ENCODE measurements around the gene CNTNAP5.

CNTNAP5 gene

GRCh38 chr2:124065636-124066035, 40.5 kb downstream of the CNTNAP5 start:
- DNase-seq = no peak

GRCh38 chr2:124066776-124067175, 41.7 kb downstream of the CNTNAP5 start:
- no peak for DNase-seq

GRCh38 chr2:124079045-124079444, 54.0 kb downstream of the CNTNAP5 start:
- no peak for DNase-seq

- no peak for DNase-seq
Observed at GRCh38 chr2:124080281-124081153, 55.4 kb downstream of the CNTNAP5 start.

- no peak for DNase-seq
Observed at GRCh38 chr2:124081154-124081716, 56.1 kb downstream of the CNTNAP5 start.

- DNase-seq = no peak
Observed at GRCh38 chr2:124088616-124089015, 63.5 kb downstream of the CNTNAP5 start.

- no peak for DNase-seq
Observed at GRCh38 chr2:124091721-124092120, 66.6 kb downstream of the CNTNAP5 start.

- no peak for DNase-seq
Observed at GRCh38 chr2:124092651-124093050, 67.6 kb downstream of the CNTNAP5 start.

GRCh38 chr2:124104914-124105313, 79.8 kb downstream of the CNTNAP5 start:
- no peak for DNase-seq

GRCh38 chr2:124112206-124112605, 87.1 kb downstream of the CNTNAP5 start:
- DNase-seq = no peak

GRCh38 chr2:124112966-124113365, 87.9 kb downstream of the CNTNAP5 start:
- DNase-seq = no peak

- DNase-seq = no peak
Observed at GRCh38 chr2:124120246-124120645, 95.2 kb downstream of the CNTNAP5 start.

- no peak for DNase-seq
Observed at GRCh38 chr2:124121106-124121505, 96.0 kb downstream of the CNTNAP5 start.

GRCh38 chr2:124121760-124122275, 96.7 kb downstream of the CNTNAP5 start:
- no peak for DNase-seq

- DNase-seq = no peak
Observed at GRCh38 chr2:124122340-124122739, 97.3 kb downstream of the CNTNAP5 start.

GRCh38 chr2:124131276-124131675, 106.2 kb downstream of the CNTNAP5 start:
- DNase-seq = no peak

- no peak for DNase-seq
Observed at GRCh38 chr2:124136110-124136509, 111.0 kb downstream of the CNTNAP5 start.

GRCh38 chr2:124138076-124138475, 113.0 kb downstream of the CNTNAP5 start:
- no peak for DNase-seq

- DNase-seq = peak; percentile 85
Observed at GRCh38 chr2:124145982-124146381, 120.9 kb downstream of the CNTNAP5 start.

GRCh38 chr2:124147552-124147951, 122.5 kb downstream of the CNTNAP5 start:
- DNase-seq = no peak

- DNase-seq = peak; percentile 74
Observed at GRCh38 chr2:124149571-124149970, 124.5 kb downstream of the CNTNAP5 start.

GRCh38 chr2:124151691-124152090, 126.6 kb downstream of the CNTNAP5 start:
- DNase-seq = no peak

- DNase-seq = no peak
Observed at GRCh38 chr2:124153713-124154112, 128.6 kb downstream of the CNTNAP5 start.

GRCh38 chr2:124159166-124159565, 134.1 kb downstream of the CNTNAP5 start:
- DNase-seq = no peak

Data from DMS153 (cell line).